Astrocyte (in vitro differentiated cells and primary cell): ENCODE measurements around the gene TNFRSF18.

Source experiments
- CTCF ChIP-seq: IDR thresholded peaks from 2 replicates; pipeline ENCODE4 v1.5.1; 2011; ENCODE audit warnings: low read depth, mild to moderate bottlenecking, inconsistent platforms, low read length, moderate library complexity; ENCODE audit not compliant: insufficient read depth
- EZH2 ChIP-seq: IDR thresholded peaks from 2 replicates; pipeline ENCODE4 v1.6.1; 2012; ENCODE audit warnings: mild to moderate bottlenecking, low read length, inconsistent platforms; ENCODE audit not compliant: insufficient read depth

GRCh38 chr1:1163538-1164070, 42.8 kb downstream of the TNFRSF18 start:
- TF ChIP-seq CTCF (no peak), EZH2 (no peak)
